Common myeloid progenitor, CD34-positive (primary cell): Measurements from ENCODE around the gene DDC.

Experiments used
- CTCF ChIA-PET: fragments of 350-600 bp; sonication (Branson Sonifier 250); formaldehyde crosslinking; loops from one replicate; lab custom pipeline; 2021; ENCODE audit warnings: antibody characterized with exemption; lab: Charles Lee
- POLR2A ChIA-PET: fragments of 350-600 bp; sonication (Branson Sonifier 250); formaldehyde crosslinking; loops from one replicate; lab custom pipeline; 2021; ENCODE audit warnings: antibody characterized with exemption; lab: Charles Lee
- DNase-seq, 3 donors: peaks; one replicate each; pipeline versions ENCODE4 v3.0.0 to v3.0.0-alpha.2; 2013
- H3K27ac ChIP-seq, 2 experiments: 1 replicate in 1 of 2; 2 replicates in 1 of 2; pipeline ENCODE4 v1.7.0; 2013; ENCODE audit warnings: inconsistent platforms in 2 of 2, low read length in 2 of 2, mild to moderate bottlenecking in 2 of 2, low read depth in 1 of 2, moderate library complexity in 1 of 2; ENCODE audit not compliant: severe bottlenecking in 2 of 2, insufficient read depth in 1 of 2, poor library complexity in 1 of 2
- H3K27me3 ChIP-seq, 5 experiments: replicated peaks in 2 of 5; 1 replicate in 3 of 5; 2 replicates in 2 of 5; pipeline versions ENCODE4 v1.6.1 to v1.7.0; 2013; ENCODE audit warnings: low read length in 4 of 5, mild to moderate bottlenecking in 2 of 5, moderate library complexity in 2 of 5, inconsistent platforms in 1 of 5; ENCODE audit not compliant: insufficient read depth in 5 of 5, control insufficient read depth in 4 of 5
- H3K36me3 ChIP-seq, 4 experiments: 1 replicate in 2 of 4; 2 replicates in 2 of 4; pipeline versions ENCODE4 v1.6.1 to v1.7.0; 2013; ENCODE audit warnings: low read length in 3 of 4, control low read depth in 1 of 4, mild to moderate bottlenecking in 1 of 4; ENCODE audit not compliant: control insufficient read depth in 4 of 4, insufficient read depth in 4 of 4
- H3K4me1 ChIP-seq, 4 experiments: 1 replicate in 3 of 4; 2 replicates in 1 of 4; pipeline versions ENCODE4 v1.6.1 to v1.7.1; 2013; ENCODE audit warnings: low read length in 3 of 4, mild to moderate bottlenecking in 3 of 4, control low read depth in 1 of 4, inconsistent platforms in 1 of 4, moderate library complexity in 1 of 4; ENCODE audit not compliant: control insufficient read depth in 4 of 4, insufficient read depth in 4 of 4; ENCODE audit errors: control extremely low read depth in 1 of 4
- H3K4me3 ChIP-seq, 7 experiments: 1 replicate in 4 of 7; 2 replicates in 3 of 7; pipeline versions ENCODE4 v1.5.1 to v1.7.0; 2013; ENCODE audit warnings: mild to moderate bottlenecking in 7 of 7, low read length in 6 of 7, moderate library complexity in 6 of 7, inconsistent platforms in 2 of 7, low read depth in 2 of 7, control low read depth in 1 of 7; ENCODE audit not compliant: insufficient read depth in 4 of 7, control insufficient read depth in 1 of 7; ENCODE audit errors: extremely low read depth in 1 of 7
- H3K9me3 ChIP-seq, 5 experiments: 1 replicate in 4 of 5; 2 replicates in 1 of 5; pipeline versions ENCODE4 v1.6.1 to v1.7.1; 2013; ENCODE audit warnings: low read length in 4 of 5, mild to moderate bottlenecking in 2 of 5, inconsistent platforms in 1 of 5, low read depth in 1 of 5, moderate library complexity in 1 of 5; ENCODE audit not compliant: control insufficient read depth in 4 of 5, insufficient read depth in 2 of 5; ENCODE audit errors: control extremely low read depth in 1 of 5
- WGBS: methylation state at CpG from one replicate; pipeline ENCODE4 v1.1.5; 2013; ENCODE audit not compliant: insufficient coverage; 5-methylcytosine and 5-hydroxymethylcytosine counted together

DDC gene

DNA sequence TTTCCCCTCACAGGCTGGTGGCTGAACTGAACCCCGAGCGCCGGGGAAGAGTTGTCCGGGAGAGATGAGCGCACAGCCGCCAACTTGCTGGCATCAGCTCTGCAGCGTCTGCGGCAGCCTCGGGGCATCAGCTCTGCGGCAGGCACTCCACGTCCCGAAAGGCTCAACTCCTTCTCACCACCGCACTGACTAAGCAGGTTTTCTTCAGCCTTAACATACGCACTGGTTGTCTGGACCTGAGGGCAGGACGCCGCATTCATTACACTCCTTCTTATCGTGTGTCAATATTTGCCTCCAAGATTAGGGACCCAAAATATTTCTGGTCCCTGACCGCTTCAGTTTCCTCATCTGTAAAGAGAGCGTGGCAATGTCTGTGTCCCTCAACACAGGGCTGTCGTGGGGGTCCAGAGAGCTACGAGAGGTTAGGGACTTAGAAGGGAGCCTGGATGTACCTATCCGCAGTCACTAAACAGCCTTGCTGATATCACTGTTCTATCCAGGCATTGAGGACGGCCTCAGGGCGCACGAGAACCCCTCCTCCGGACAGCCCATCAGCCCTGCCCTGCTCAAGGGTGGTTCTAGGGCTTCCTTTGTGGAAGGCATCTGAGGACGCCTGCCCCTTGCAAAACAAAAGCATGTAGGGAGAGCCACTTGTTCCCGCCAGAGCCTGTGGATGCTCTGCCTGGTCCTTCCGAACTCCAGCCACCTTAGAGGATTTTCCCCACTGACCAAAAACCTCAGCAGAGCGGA is 72.3 kb downstream of the DDC start:
- Histone ChIP-seq H3K4me1 (peaks cover 10 to 42% (median 22%) of the 10 kb centered on the region in 4 experiments), H3K9me3 (peaks cover 0 to 2% (median 0%) of the 10 kb centered on the region in 5 experiments), H3K4me3 (no peak overlapping the region), H3K36me3 (no peaks in the 10 kb centered on the region), H3K27me3 (no peaks in the 10 kb centered on the region), H3K27ac (no peak overlapping the region)
- ChIA-PET POLR2A (no interaction called here), CTCF (interaction anchor here (0.6 kb wide), 1 partner anchor 648 kb away, joined by 4 read pairs; no protein-coding TSS in a partner anchor)
- DNase-seq: no peak
- WGBS: 98% methylated on average over 29 of the region's 30 CpGs

DNA sequence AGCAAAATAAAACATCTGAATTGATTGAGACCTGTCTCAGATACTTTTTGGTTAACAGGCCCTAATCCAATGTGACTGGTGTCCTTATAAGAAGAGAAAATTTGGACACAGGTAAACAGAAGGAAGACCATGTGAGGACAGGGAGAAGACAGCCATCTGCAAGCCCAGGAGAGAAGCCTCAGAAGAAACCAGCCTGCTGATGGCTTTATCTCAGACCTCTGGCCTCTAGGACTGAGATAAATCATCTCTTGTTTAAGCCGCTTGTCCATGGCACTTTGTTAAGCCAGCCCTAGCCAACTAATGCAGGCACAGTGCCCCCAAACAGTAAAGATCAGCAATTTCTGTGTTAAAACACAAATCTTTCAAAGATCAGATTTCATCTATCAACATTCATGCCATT is 73.3 kb downstream of the DDC start:
- ChIA-PET POLR2A (no interaction called here), CTCF (interaction anchor here (1.2 to 2.2 kb wide), 3 partner anchors 11 to 140 kb away, joined by 4 to 6 read pairs (median 5); no protein-coding TSS in a partner anchor)
- DNase-seq: no peak
- Histone ChIP-seq H3K4me1 (peaks cover 9 to 32% (median 18%) of the 10 kb centered on the region in 4 experiments), H3K27me3 (no peaks in the 10 kb centered on the region), H3K9me3 (peaks cover 0 to 2% (median 0%) of the 10 kb centered on the region in 5 experiments), H3K4me3 (no peak overlapping the region), H3K36me3 (no peaks in the 10 kb centered on the region), H3K27ac (no peak overlapping the region)
- WGBS: 100% methylated on average over 1 of the region's 1 CpG

DNA sequence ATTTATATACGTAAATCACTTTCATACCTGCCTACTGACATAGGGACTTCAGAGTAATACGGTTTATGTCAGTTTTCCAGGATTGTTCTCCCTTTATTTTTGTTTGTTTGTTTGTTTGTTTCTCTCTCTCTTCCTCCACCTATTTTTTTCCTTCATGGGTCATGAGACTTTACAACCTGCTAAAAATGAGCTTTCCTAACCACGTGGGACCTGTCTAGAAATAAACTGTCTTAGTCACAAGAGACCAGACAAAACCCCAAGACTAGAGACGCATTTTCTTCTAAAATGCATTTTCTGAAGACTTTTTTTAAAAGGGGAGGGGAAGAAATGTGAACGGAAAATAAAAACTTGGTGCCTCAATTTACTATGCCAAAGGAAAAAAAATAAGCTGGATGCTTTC is 74.0 kb downstream of the DDC start:
- no peak for DNase-seq
- Histone ChIP-seq H3K27ac (no peak overlapping the region), H3K27me3 (no peaks in the 10 kb centered on the region), H3K4me3 (no peak overlapping the region), H3K4me1 (peaks cover 4 to 25% (median 13%) of the 10 kb centered on the region in 4 experiments), H3K9me3 (peaks cover 0 to 2% (median 0%) of the 10 kb centered on the region in 5 experiments), H3K36me3 (no peaks in the 10 kb centered on the region)
- CTCF ChIA-PET: interaction anchor here (1.2 to 2.2 kb wide), 3 partner anchors 11 to 141 kb away, joined by 4 to 6 read pairs (median 5); no protein-coding TSS in a partner anchor
- POLR2A ChIA-PET: no interaction called here
- 80% methylated on average over 1 of the region's 5 CpGs for WGBS

DNA sequence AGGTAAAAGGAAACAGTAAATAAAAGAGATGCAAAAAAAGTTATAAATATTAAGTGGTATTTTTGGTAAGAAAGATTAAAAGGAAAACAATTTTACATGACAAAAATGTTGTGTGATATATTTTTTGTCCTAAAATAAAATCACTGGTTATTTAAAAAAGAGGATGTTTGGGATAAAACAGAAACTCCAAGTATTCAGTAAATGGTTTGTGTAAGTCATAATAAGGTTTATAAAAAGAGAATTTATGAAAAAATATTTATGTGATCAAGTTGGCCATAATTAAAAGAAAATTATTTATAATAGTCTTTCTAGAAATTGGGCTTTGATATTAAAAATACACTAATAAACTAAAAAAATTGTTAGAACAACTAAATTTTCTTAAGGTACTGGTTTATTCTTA is 76.8 kb downstream of the DDC start:
- H3K36me3 ChIP-seq: no peaks in the 10 kb centered on the region
- no peak for DNase-seq
- CTCF ChIA-PET: interaction anchor here (1.9 kb wide), 1 partner anchor 20 kb away, joined by 6 read pairs; no protein-coding TSS in a partner anchor

DNA sequence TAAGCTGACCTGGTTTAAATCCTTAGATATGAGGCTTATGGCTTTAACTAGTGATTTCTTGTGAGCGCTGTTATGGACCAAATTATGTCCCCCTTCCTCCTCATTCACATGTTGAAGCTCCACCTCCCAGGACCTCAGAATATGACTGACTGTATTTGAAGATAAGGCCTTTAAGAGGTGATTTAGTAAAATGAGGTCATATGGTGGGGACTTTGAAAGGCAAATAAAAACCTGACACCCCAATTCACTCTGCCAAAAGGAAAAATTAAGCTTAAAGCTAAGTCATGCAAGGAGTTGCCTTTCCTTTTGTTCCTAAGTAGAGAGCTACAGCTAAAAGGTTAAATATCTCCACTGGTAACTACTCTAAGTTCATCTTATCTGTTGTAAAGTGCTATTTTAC is 78.7 kb downstream of the DDC start:
- H3K4me3 ChIP-seq: no peak overlapping the region
- H3K36me3 ChIP-seq: no peaks in the 10 kb centered on the region
- ChIA-PET CTCF (interaction anchor here (0.5 to 2.2 kb wide), 7 partner anchors 10 to 193 kb away, joined by 3 to 7 read pairs (median 5); no protein-coding TSS in a partner anchor), POLR2A (no interaction called here)
- WGBS: no CpG with 5 or more reads among the region's 1 CpG
- H3K9me3 ChIP-seq: peaks cover 0 to 2% (median 0%) of the 10 kb centered on the region in 5 experiments
- H3K4me1 ChIP-seq: no peaks in the 10 kb centered on the region
- H3K27me3 ChIP-seq: no peaks in the 10 kb centered on the region
- peak in 1 of 3 donors; percentile 25 for DNase-seq
- H3K27ac ChIP-seq: no peak overlapping the region

More for the DNA sequence above, 76.8 kb downstream of the DDC start:
- POLR2A ChIA-PET: no interaction called here
- Histone ChIP-seq H3K4me3 (no peak overlapping the region), H3K27me3 (no peaks in the 10 kb centered on the region), H3K9me3 (peaks cover 0 to 2% (median 0%) of the 10 kb centered on the region in 5 experiments), H3K27ac (no peak overlapping the region), H3K4me1 (peaks cover 0 to 4% (median 0%) of the 10 kb centered on the region in 4 experiments)

DNA sequence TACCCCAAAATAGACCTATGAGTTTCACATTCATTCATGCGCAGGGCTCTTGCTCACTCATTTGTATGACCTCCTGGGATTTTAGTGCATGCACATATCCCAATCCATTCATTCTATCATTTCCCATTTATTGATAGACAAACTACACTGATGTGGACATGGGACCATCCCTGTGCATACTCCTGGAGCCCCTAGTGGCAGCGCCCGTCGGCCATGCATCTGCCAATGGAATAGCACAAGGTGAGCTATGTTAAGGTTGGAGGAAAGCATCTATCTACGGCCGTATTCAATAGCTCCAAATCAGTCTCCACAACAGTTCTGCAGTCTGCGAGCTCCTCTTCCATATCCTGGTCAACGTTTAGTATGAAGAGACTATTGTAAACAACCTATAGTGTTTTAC is 83.3 kb downstream of the DDC start:
- ChIA-PET POLR2A (no interaction called here), CTCF (interaction anchor here (2.6 kb wide), 1 partner anchor 14 kb away, joined by 7 read pairs; no protein-coding TSS in a partner anchor)
- Histone ChIP-seq H3K27me3 (no peaks in the 10 kb centered on the region), H3K4me1 (no peaks in the 10 kb centered on the region), H3K9me3 (no peaks in the 10 kb centered on the region), H3K36me3 (no peaks in the 10 kb centered on the region), H3K4me3 (no peak overlapping the region), H3K27ac (no peak overlapping the region)
- no peak for DNase-seq
- WGBS: 93% methylated on average over 6 of the region's 8 CpGs

DNA sequence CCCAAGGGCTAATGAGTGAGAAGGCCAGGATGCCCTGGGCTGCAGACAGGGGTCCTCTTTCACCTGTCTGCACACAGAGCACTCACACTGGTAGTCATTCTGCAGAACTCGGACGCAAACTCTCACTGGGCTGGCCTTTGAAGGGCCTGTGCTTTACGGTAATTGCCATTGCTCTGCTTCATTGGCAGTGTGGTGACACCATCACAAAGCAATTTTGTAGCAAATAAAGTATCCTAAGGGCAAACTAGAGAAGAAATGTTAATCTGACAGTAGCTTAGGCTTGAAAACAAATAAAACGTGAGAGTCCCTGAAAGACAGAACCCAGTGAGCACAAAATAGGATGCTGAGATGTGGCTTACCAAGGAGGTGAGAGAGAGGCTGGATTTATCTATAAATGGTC is 84.4 kb downstream of the DDC start:
- CTCF ChIA-PET: interaction anchor here (2.6 kb wide), 1 partner anchor 13 kb away, joined by 7 read pairs; no protein-coding TSS in a partner anchor
- Histone ChIP-seq H3K36me3 (no peaks in the 10 kb centered on the region), H3K4me3 (no peak overlapping the region), H3K27me3 (no peaks in the 10 kb centered on the region), H3K9me3 (no peaks in the 10 kb centered on the region), H3K4me1 (no peaks in the 10 kb centered on the region), H3K27ac (no peak overlapping the region)
- 76% methylated on average over 4 of the region's 4 CpGs for WGBS
- POLR2A ChIA-PET: interaction anchor here (0.5 kb wide), 1 partner anchor 113 kb away, joined by 3 read pairs; no protein-coding TSS in a partner anchor
- no peak for DNase-seq
